ENCODE data around the gene ORC6.
"Not testable (repeated sequence)": the region's sequence is repeated elsewhere in the genome, so short reads cannot be mapped to it uniquely, and the experiment has no call there.

- TF ChIP-seq POLR2A (IDR thresholded peaks at IDR 0.05; ENCODE audit: low read length); GATA1 (IDR thresholded peaks at IDR 0.05; ENCODE audit: low read depth, low read length): not testable (repeated sequence)
These were observed 11.5 kb upstream of the ORC6 start for GRCh38 chr16:46677943-46678342.
